Measurements from ENCODE around the gene FDX2. TPM values are rescaled to one million over a fixed set of nuclear protein-coding genes. Genes with fewer than 3 reads are reported as not detected.

The FDX2 gene
- total and polyA plus RNA-seq, 2 of the 13 experiments (the other 11 are each of a cell fraction or from before 2014, with no cell fraction given): 21.0 to 24.7 TPM

DNA sequence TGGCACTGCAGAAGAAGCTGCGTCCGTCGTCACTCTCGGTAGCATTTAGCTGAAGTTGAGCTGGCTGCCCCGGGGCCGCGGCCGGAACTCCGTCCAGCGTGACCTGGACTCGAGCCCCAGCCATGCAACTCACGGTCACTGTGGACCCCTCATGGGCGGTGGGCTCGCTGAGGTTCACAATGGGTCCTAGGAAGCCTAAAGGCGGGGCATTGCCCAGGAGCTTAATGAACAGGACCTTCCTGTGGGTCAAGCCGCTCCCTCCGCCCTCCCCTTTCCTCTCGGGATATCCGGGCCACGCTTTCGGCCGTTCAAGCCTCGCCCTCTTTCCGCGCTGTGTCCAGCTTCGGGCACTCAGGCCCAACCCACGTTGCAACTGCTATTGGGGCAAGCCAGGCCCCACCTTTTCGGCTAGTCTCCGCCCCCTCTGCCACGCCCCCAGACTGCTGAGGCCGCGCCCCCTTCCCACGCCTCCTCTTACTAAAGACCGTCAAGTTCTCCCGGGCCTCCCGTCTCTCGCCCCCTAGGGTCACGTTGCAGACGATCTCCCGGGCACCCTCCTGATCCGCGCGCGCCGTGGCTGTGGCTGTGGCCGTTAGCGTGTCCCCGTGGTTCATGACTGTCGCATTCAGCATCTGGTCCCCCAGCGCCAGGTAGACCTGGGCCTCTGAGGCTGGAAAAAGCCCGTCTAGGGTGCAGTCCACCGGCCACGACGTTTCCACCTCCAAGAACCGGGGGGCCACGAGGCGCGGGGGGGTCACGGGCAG is 19.0 kb upstream of the FDX2 start (continued):
- no peak for TF ChIP-seq ZFP41 (CRISPR knock-in tag; IDR thresholded peaks at IDR 0.05; ENCODE audit: borderline replicate concordance)
- TF ChIP-seq ZNF431 (CRISPR knock-in tag; IDR thresholded peaks at IDR 0.05; ENCODE audit: borderline replicate concordance, low read depth): no peak
- no peak for TF ChIP-seq NFE2 (CRISPR knock-in tag; IDR thresholded peaks at IDR 0.05)
- no peak for TF ChIP-seq FOSL2 (CRISPR knock-in tag; IDR thresholded peaks at IDR 0.05)
- no peak for TF ChIP-seq SNAI1 (CRISPR knock-in tag; IDR thresholded peaks at IDR 0.05; ENCODE audit: borderline replicate concordance)
- peak; percentile 83 for TF ChIP-seq ZNF296 (CRISPR knock-in tag; conservative IDR thresholded peaks at IDR 0.05)
- peak; percentile 90 for TF ChIP-seq SP4 (CRISPR knock-in tag; IDR thresholded peaks at IDR 0.05)
- TF ChIP-seq, protein P1, sequence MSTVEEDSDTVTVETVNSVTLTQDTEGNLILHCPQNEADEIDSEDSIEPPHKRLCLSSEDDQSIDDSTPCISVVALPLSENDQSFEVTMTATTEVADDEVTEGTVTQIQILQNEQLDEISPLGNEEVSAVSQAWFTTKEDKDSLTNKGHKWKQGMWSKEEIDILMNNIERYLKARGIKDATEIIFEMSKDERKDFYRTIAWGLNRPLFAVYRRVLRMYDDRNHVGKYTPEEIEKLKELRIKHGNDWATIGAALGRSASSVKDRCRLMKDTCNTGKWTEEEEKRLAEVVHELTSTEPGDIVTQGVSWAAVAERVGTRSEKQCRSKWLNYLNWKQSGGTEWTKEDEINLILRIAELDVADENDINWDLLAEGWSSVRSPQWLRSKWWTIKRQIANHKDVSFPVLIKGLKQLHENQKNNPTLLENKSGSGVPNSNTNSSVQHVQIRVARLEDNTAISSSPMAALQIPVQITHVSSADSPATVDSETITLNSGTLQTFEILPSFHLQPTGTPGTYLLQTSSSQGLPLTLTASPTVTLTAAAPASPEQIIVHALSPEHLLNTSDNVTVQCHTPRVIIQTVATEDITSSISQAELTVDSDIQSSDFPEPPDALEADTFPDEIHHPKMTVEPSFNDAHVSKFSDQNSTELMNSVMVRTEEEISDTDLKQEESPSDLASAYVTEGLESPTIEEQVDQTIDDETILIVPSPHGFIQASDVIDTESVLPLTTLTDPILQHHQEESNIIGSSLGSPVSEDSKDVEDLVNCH (CRISPR knock-in tag; IDR thresholded peaks at IDR 0.05): no peak
- peak; percentile 58 for TF ChIP-seq MAZ (IDR thresholded peaks at IDR 0.05; ENCODE audit: borderline replicate concordance, low read depth, low read length)
- TF ChIP-seq MAZ (CRISPR knock-in tag; IDR thresholded peaks at IDR 0.05; ENCODE audit: low read depth): peak; percentile 78
- TF ChIP-seq ETV5 (CRISPR knock-in tag; IDR thresholded peaks at IDR 0.05; ENCODE audit: borderline replicate concordance): peak; percentile 65; the same call in 1 of the 2 replicates
- no peak for TF ChIP-seq LCORL (IDR thresholded peaks at IDR 0.05)
- peak; percentile 92 for TF ChIP-seq LCORL (CRISPR knock-in tag; IDR thresholded peaks at IDR 0.05)
- TF ChIP-seq PAF1 (CRISPR knock-in tag; IDR thresholded peaks at IDR 0.05): no peak
- TF ChIP-seq MEIS1 (CRISPR knock-in tag; IDR thresholded peaks at IDR 0.05; ENCODE audit: borderline replicate concordance): no peak
- TF ChIP-seq, protein P2, sequence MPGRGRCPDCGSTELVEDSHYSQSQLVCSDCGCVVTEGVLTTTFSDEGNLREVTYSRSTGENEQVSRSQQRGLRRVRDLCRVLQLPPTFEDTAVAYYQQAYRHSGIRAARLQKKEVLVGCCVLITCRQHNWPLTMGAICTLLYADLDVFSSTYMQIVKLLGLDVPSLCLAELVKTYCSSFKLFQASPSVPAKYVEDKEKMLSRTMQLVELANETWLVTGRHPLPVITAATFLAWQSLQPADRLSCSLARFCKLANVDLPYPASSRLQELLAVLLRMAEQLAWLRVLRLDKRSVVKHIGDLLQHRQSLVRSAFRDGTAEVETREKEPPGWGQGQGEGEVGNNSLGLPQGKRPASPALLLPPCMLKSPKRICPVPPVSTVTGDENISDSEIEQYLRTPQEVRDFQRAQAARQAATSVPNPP (CRISPR knock-in tag; IDR thresholded peaks at IDR 0.05): no peak
- no peak for TF ChIP-seq SMAD9 (CRISPR knock-in tag; IDR thresholded peaks at IDR 0.05)
- TF ChIP-seq ZNF792 (CRISPR knock-in tag; IDR thresholded peaks at IDR 0.05): no peak
- no peak for TF ChIP-seq PCBP2 (optimal IDR thresholded peaks at IDR 0.05; ENCODE audit: low read depth, low read length, poor library complexity, severe bottlenecking)
- TF ChIP-seq ZNF780A (CRISPR knock-in tag; IDR thresholded peaks at IDR 0.05): no peak; the same call in 1 of the 2 replicates
- no peak; the same call in none of the 2 replicates for TF ChIP-seq MEIS2 (CRISPR knock-in tag; IDR thresholded peaks at IDR 0.05)
- no peak for TF ChIP-seq ZNF563 (CRISPR knock-in tag; IDR thresholded peaks at IDR 0.05)
- TF ChIP-seq ZNF274 (CRISPR knock-in tag; IDR thresholded peaks at IDR 0.05): 0 out of 2 replicates have a peak, but pooled peaks have one; percentile 1
- 0 out of 2 replicates have a peak, but pooled peaks have one; percentile 16 for TF ChIP-seq KMT2A (CRISPR knock-in tag; IDR thresholded peaks at IDR 0.05)
- TF ChIP-seq ONECUT2 (CRISPR knock-in tag; IDR thresholded peaks at IDR 0.05): no peak
- TF ChIP-seq ZNF737 (CRISPR knock-in tag; IDR thresholded peaks at IDR 0.05; ENCODE audit: borderline replicate concordance): no peak
- no peak for TF ChIP-seq ZFP36L1 (CRISPR knock-in tag; IDR thresholded peaks at IDR 0.05)
- TF ChIP-seq ZNF619 (CRISPR knock-in tag; IDR thresholded peaks at IDR 0.05): no peak
